Stimulated activated CD4-positive, alpha-beta T cell treated with anti-CD3 and anti-CD28 coated beads, Interleukin-12 subunit alpha, Interleukin-12 subunit beta, amount 100 ng/mL, for 24 hours (primary cell): Measurements from ENCODE around the gene FTHL17.

Experiments
- DNase-seq, 2 experiments: peaks; one replicate each; pipeline ENCODE4 v3.0.0-alpha.2; 2020; ENCODE audit warnings: low read depth in 2 of 2

The FTHL17 gene

GRCh38 chrX:31038575-31039326 is 33.1 kb downstream of the FTHL17 start:
- peak; percentile 0 to 13 for DNase-seq

GRCh38 chrX:31036895-31037294 is 34.9 kb downstream of the FTHL17 start:
- DNase-seq, result peak in 1 of 2 experiments; percentile 0

- no peak for DNase-seq
Measured at GRCh38 chrX:31027351-31027750, 44.5 kb downstream of the FTHL17 start.

- no peak for DNase-seq
Measured at GRCh38 chrX:31024866-31025265, 47.0 kb downstream of the FTHL17 start.

- DNase-seq, result no peak
Measured at GRCh38 chrX:31021537-31021936, 50.3 kb downstream of the FTHL17 start.
